H1 (cell line): ENCODE results near the gene H6PD. TPM values are rescaled to one million over a fixed set of nuclear protein-coding genes. Genes with fewer than 3 reads are reported as not detected.

Experiments used
- CTCF ChIA-PET: fragments of 300-600 bp; sonication (Branson Sonifier 250); formaldehyde crosslinking; loops from one replicate; lab custom pipeline; 2021; ENCODE audit not compliant: partially characterized antibody; lab: Charles Lee
- POLR2A ChIA-PET: fragments of 300-600 bp; sonication (Branson Sonifier 250); formaldehyde crosslinking; loops from one replicate; lab custom pipeline; 2021; ENCODE audit warnings: inconsistent platforms; ENCODE audit not compliant: partially characterized antibody; lab: Charles Lee
- DNase-seq, 2 experiments: peaks; one replicate each; pipeline versions ENCODE4 v3.0.0 to v3.0.0-alpha.2; 2010 to 2022; ENCODE audit warnings: low spot score in 2 of 2, low read depth in 1 of 2, mixed read lengths in 1 of 2
- FAIRE-seq: peaks from 2 replicates; lab custom pipeline; 2011; peaks lifted over from hg19 to GRCh38; lab: Jason Lieb, UNC
- H2AFZ ChIP-seq: 2 replicates; pipeline ENCODE4 v1.8.1; 2012; ENCODE audit warnings: low read length, inconsistent platforms
- H2AK5ac ChIP-seq: 2 replicates; pipeline ENCODE4 v1.6.1; 2013; ENCODE audit warnings: low read depth, low read length
- H2BK120ac ChIP-seq: replicated peaks from 2 replicates; pipeline ENCODE3; 2013; ENCODE audit warnings: low read depth, low read length, inconsistent platforms
- H2BK12ac ChIP-seq: 2 replicates; pipeline ENCODE4 v1.6.1; 2013; ENCODE audit warnings: low read depth, low read length
- H2BK15ac ChIP-seq: 2 replicates; pipeline ENCODE4 v1.6.1; 2013; ENCODE audit warnings: low read length
- H2BK20ac ChIP-seq: 2 replicates; pipeline ENCODE4 v1.6.1; 2013; ENCODE audit warnings: low read length
- H2BK5ac ChIP-seq: 2 replicates; pipeline ENCODE4 v1.6.1; 2013; ENCODE audit warnings: low read depth, low read length
- H3K14ac ChIP-seq: 2 replicates; pipeline ENCODE4 v1.6.1; 2013; ENCODE audit warnings: inconsistent platforms; ENCODE audit not compliant: insufficient read length
- H3K18ac ChIP-seq: 2 replicates; pipeline ENCODE4 v1.6.1; 2013; ENCODE audit warnings: low read length; ENCODE audit errors: extremely low read depth
- H3K23ac ChIP-seq: 2 replicates; pipeline ENCODE4 v1.6.1; 2013; ENCODE audit warnings: inconsistent platforms; ENCODE audit not compliant: insufficient read length
- H3K23me2 ChIP-seq: 2 replicates; pipeline ENCODE4 v1.6.1; 2013; ENCODE audit warnings: low read depth, low read length
- H3K27ac ChIP-seq: 2 replicates; pipeline ENCODE4 v1.6.1; 2011; ENCODE audit warnings: low read depth, low read length, inconsistent platforms
- H3K27me3 ChIP-seq, 4 experiments: replicated peaks in 1 of 4; 1 replicate in 1 of 4; 2 replicates in 3 of 4; pipeline versions ENCODE4 v1.6.1 to v1.8.1; 2011 to 2013; ENCODE audit warnings: low read length in 3 of 4, mild to moderate bottlenecking in 3 of 4, inconsistent platforms in 2 of 4, mixed read lengths in 2 of 4, moderate library complexity in 1 of 4; ENCODE audit not compliant: control insufficient read depth in 3 of 4, insufficient read depth in 3 of 4; ENCODE audit errors: extremely low read depth in 1 of 4
- H3K36me3 ChIP-seq, 4 experiments: 2 replicates each; pipeline versions ENCODE4 v1.6.1 to v1.8.1; 2011 to 2013; ENCODE audit warnings: mild to moderate bottlenecking in 4 of 4, low read length in 3 of 4, moderate library complexity in 2 of 4, control low read depth in 1 of 4, inconsistent platforms in 1 of 4; ENCODE audit not compliant: insufficient read depth in 4 of 4, control insufficient read depth in 2 of 4
- H3K4ac ChIP-seq: replicated peaks from 2 replicates; pipeline ENCODE3; 2013; ENCODE audit warnings: low read length, low read depth, mixed read lengths, inconsistent platforms; ENCODE audit not compliant: insufficient read length
- H3K4me1 ChIP-seq, 4 experiments: replicated peaks in 1 of 4; 1 replicate in 1 of 4; 2 replicates in 3 of 4; pipeline versions ENCODE4 v1.6.1 to v1.8.1; 2011 to 2013; ENCODE audit warnings: low read length in 3 of 4, inconsistent platforms in 2 of 4, mixed read lengths in 1 of 4; ENCODE audit not compliant: insufficient read depth in 4 of 4, control insufficient read depth in 3 of 4
- H3K4me2 ChIP-seq, 2 experiments: 2 replicates each; pipeline versions ENCODE4 v1.6.1 to v1.8.1; 2011 to 2013; ENCODE audit warnings: low read depth in 2 of 2, low read length in 2 of 2, control low read depth in 1 of 2, inconsistent platforms in 1 of 2, mild to moderate bottlenecking in 1 of 2; ENCODE audit not compliant: insufficient read depth in 1 of 2
- H3K4me3 ChIP-seq, 4 experiments: fragments of 200-600, 300-600 bp in 1 of 4; sonication (generic), shearing (Covaris generic), sonication (Bioruptor Twin) in 1 of 4; 2 replicates each; pipeline versions ENCODE4 v1.5.1 to v1.8.1; 2011 to 2016; ENCODE audit warnings: low read length in 4 of 4, low read depth in 3 of 4, control low read depth in 2 of 4, inconsistent platforms in 2 of 4, mild to moderate bottlenecking in 2 of 4, mixed read lengths in 1 of 4, moderate library complexity in 1 of 4; ENCODE audit not compliant: insufficient read depth in 2 of 4; ENCODE audit errors: extremely low read depth in 1 of 4
- H3K56ac ChIP-seq: replicated peaks from 2 replicates; pipeline ENCODE3; 2013; ENCODE audit warnings: low read depth, mild to moderate bottlenecking, mixed read lengths, low read length, inconsistent platforms; ENCODE audit not compliant: insufficient read length
- H3K79me1 ChIP-seq: 2 replicates; pipeline ENCODE4 v1.6.1; 2013; ENCODE audit warnings: low read depth, low read length, control low read depth
- H3K79me2 ChIP-seq, 2 experiments: 2 replicates each; pipeline versions ENCODE4 v1.6.1 to v1.8.1; 2012 to 2013; ENCODE audit warnings: low read length in 2 of 2, mild to moderate bottlenecking in 2 of 2, inconsistent platforms in 1 of 2; ENCODE audit not compliant: insufficient read depth in 2 of 2, control insufficient read depth in 1 of 2
- H3K9ac ChIP-seq, 4 experiments: replicated peaks in 1 of 4; 1 replicate in 1 of 4; 2 replicates in 3 of 4; pipeline versions ENCODE4 v1.6.1 to v1.8.1; 2011 to 2013; ENCODE audit warnings: low read depth in 3 of 4, low read length in 3 of 4, control low read depth in 2 of 4, mild to moderate bottlenecking in 2 of 4, moderate library complexity in 2 of 4, inconsistent platforms in 1 of 4; ENCODE audit errors: extremely low read depth in 1 of 4
- H3K9me3 ChIP-seq, 2 experiments: 2 replicates each; pipeline versions ENCODE4 v1.6.1 to v1.8.1; 2012 to 2013; ENCODE audit warnings: mild to moderate bottlenecking in 2 of 2, moderate library complexity in 2 of 2, control low read depth in 1 of 2, inconsistent platforms in 1 of 2, low read depth in 1 of 2, low read length in 1 of 2, mixed read lengths in 1 of 2; ENCODE audit not compliant: insufficient read depth in 2 of 2
- H4K20me1 ChIP-seq, 2 experiments: replicated peaks in 1 of 2; 2 replicates each; pipeline versions ENCODE3 to v1.8.1; 2011 to 2013; ENCODE audit warnings: inconsistent platforms in 2 of 2, low read length in 2 of 2, mild to moderate bottlenecking in 1 of 2; ENCODE audit not compliant: insufficient read depth in 2 of 2, control insufficient read depth in 1 of 2
- H4K5ac ChIP-seq: 2 replicates; pipeline ENCODE4 v1.6.1; 2013; ENCODE audit warnings: low read length, low read depth, mixed read lengths, inconsistent platforms; ENCODE audit not compliant: insufficient read length
- H4K8ac ChIP-seq: 2 replicates; pipeline ENCODE4 v1.8.0; 2013; ENCODE audit warnings: mild to moderate bottlenecking, moderate library complexity, low read length, inconsistent platforms; ENCODE audit not compliant: insufficient read depth; ENCODE audit errors: extremely low read depth
- H4K91ac ChIP-seq: replicated peaks from 2 replicates; pipeline ENCODE3; 2013; ENCODE audit warnings: low read length, mixed read lengths, inconsistent platforms; ENCODE audit not compliant: insufficient read length
- SP4 ChIP-seq: IDR thresholded peaks from 2 replicates; pipeline ENCODE4 v1.6.1; 2012; ENCODE audit warnings: low read length, inconsistent platforms
- WGBS, 2 experiments: shearing (Covaris generic) in 1 of 2; methylation state at CpG; one replicate each; pipeline versions ENCODE4 v1.1.6 to v1.1.7; 2013 to 2015; ENCODE audit warnings: low lambda C conversion rate in 2 of 2, mixed read lengths in 2 of 2, inconsistent platforms in 1 of 2, low coverage in 1 of 2, missing lambda C conversion rate in 1 of 2; ENCODE audit not compliant: insufficient replicate concordance in 2 of 2, insufficient coverage in 1 of 2, insufficient read length in 1 of 2; ENCODE audit errors: extremely low coverage in 1 of 2, missing lambda C conversion rate in 1 of 2; 5-methylcytosine and 5-hydroxymethylcytosine counted together
- polyA plus RNA-seq, 7 experiments: library from polyadenylated mRNA; depleted of rRNA in 3 of 7; stranded (reverse) in 5 of 7; unstranded in 2 of 7; fragments of >200 nt in 5 of 7; fragments of 200-250 nt in 2 of 7; gene quantifications; 1 replicate in 5 of 7; 2 replicates in 1 of 7; 4 replicates in 1 of 7; pipeline versions ENCODE4 v1.2.1 to v1.2.3, GENCODE V29; 2011 to 2013; ENCODE audit warnings: missing spikeins in 2 of 7, mixed read lengths in 2 of 7
- total RNA-seq: library from RNA; stranded (reverse); fragmentation: NEBNext Ultra II Directional; extraction: Animal tissue kit (Norgen Biotek cat#: 25700); gene quantifications from 2 replicates; pipeline ENCODE4 v1.2.1, GENCODE V29; 2021

H6PD gene
- total and polyA plus RNA-seq, 2 of the 8 experiments (the other 6 are each of a cell fraction or from before 2014, with no cell fraction given), result 3.6 to 3.8 TPM

GRCh38 chr1:9263276-9263855 is 28.8 kb downstream of the H6PD start:
- H2BK20ac ChIP-seq, result no peak overlapping the region
- peaks cover 0 to 4% of the 10 kb centered on the region in 2 experiments for H4K20me1 ChIP-seq
- H2BK120ac ChIP-seq, result no peak overlapping the region
- H3K56ac ChIP-seq, result no peak overlapping the region
- H3K79me2 ChIP-seq, result peaks cover 3 to 6% of the 10 kb centered on the region in 2 experiments; a peak in 2 of 4 replicates
- no peak overlapping the region for H2AFZ ChIP-seq
- H2BK15ac ChIP-seq, result no peak overlapping the region
- CTCF ChIA-PET, result interaction anchor here (0.8 to 13.7 kb wide), 5 partner anchors 16 to 227 kb away, joined by 3 to 118 read pairs (median 4); no protein-coding TSS in a partner anchor
- no peak overlapping the region for H4K91ac ChIP-seq
- no peak overlapping the region for H4K5ac ChIP-seq
- H4K8ac ChIP-seq, result peak overlapping the region; percentile 29; the same call in 1 of the 2 replicates
- H3K9ac ChIP-seq, result no peak overlapping the region
- no peaks in the 10 kb centered on the region for H3K27me3 ChIP-seq
- no peak overlapping the region for H3K4me3 ChIP-seq
- peaks cover 7% of the 10 kb centered on the region for H3K23me2 ChIP-seq
- peaks cover 3% of the 10 kb centered on the region for H3K79me1 ChIP-seq
- H3K14ac ChIP-seq, result no peak overlapping the region
- no peak overlapping the region for H3K27ac ChIP-seq
- no peak overlapping the region for H3K23ac ChIP-seq
- H3K4ac ChIP-seq, result no peak overlapping the region
- no peak for TF ChIP-seq SP4
- TF ChIP-seq, all 59 proteins: peak for 0
- Histone ChIP-seq H3K18ac (no peak overlapping the region), H3K36me3 (peaks cover 0 to 2% (median 0%) of the 10 kb centered on the region in 4 experiments; a peak in 1 of 8 replicates), H3K4me1 (no peaks in the 10 kb centered on the region; a peak in 3 of 7 replicates), H2AK5ac (no peak overlapping the region), H2BK5ac (no peak overlapping the region; the same call in 1 of the 2 replicates), H2BK12ac (no peak overlapping the region), H3K9me3 (peaks cover 3 to 20% of the 10 kb centered on the region in 2 experiments), H3K4me2 (no peak overlapping the region)
- no peak for FAIRE-seq
- DNase-seq, result no peak
- POLR2A ChIA-PET, result interaction anchor here (0.8 to 1.1 kb wide), 2 partner anchors 13 to 62 kb away, joined by 3 read pairs; no protein-coding TSS in a partner anchor
- WGBS, 2 experiments, result 88% methylated on average over 25 of the region's 26 CpGs; no CpG with 5 or more reads in 1 of the 2 experiments
